Measurements from ENCODE around the gene KRTAP1-5.
"Not testable (repeated sequence)": the region's sequence is repeated elsewhere in the genome, so short reads cannot be mapped to it uniquely, and the experiment has no call there.

The KRTAP1-5 gene

GRCh38 chr17:41054025-41054424, 27.0 kb upstream of the KRTAP1-5 start:
- no peak overlapping the region for H3K4me3 ChIP-seq (ENCODE audit: low read length)
- DNase-seq (ENCODE audit: low read depth, low spot score), result no peak

GRCh38 chr17:41052566-41052965, 25.6 kb upstream of the KRTAP1-5 start:
- DNase-seq (ENCODE audit: low read depth, low spot score), result no peak
- no peak overlapping the region for H3K4me3 ChIP-seq (ENCODE audit: low read length)

- DNase-seq (ENCODE audit: low read depth, low spot score), result no peak
Measured at GRCh38 chr17:41049110-41049509, 22.1 kb upstream of the KRTAP1-5 start.

GRCh38 chr17:41048441-41048840, 21.4 kb upstream of the KRTAP1-5 start:
- no peak overlapping the region for H3K4me3 ChIP-seq (ENCODE audit: low read length)
- DNase-seq (ENCODE audit: low read depth, low spot score), result no peak

More at GRCh38 chr17:41049110-41049509, 22.1 kb upstream of the KRTAP1-5 start:
- no peak overlapping the region for H3K4me3 ChIP-seq (ENCODE audit: low read length)

- not testable (repeated sequence) for DNase-seq (ENCODE audit: low read depth, low spot score); H3K4me3 ChIP-seq (ENCODE audit: low read length)
Measured at GRCh38 chr17:41046735-41047465, 19.9 kb upstream of the KRTAP1-5 start, which contains the start of gene KRTAP2-1. KRTAP2-1 (minus strand) TSS chr17:41047316; CDS start chr17:41047267, 49 bp downstream.

- no peak for DNase-seq (ENCODE audit: low read depth, low spot score)
- no peak overlapping the region for H3K4me3 ChIP-seq (ENCODE audit: low read length)
Measured at GRCh38 chr17:41042953-41043352, 15.9 kb upstream of the KRTAP1-5 start.

- DNase-seq (ENCODE audit: low read depth, low spot score); H3K4me3 ChIP-seq (ENCODE audit: low read length): not testable (repeated sequence)
Measured at GRCh38 chr17:41040783-41041571, 14.0 kb upstream of the KRTAP1-5 start, which contains the start of gene KRTAP1-1. KRTAP1-1 (minus strand) TSS chr17:41041450; CDS start chr17:41041397, 53 bp downstream.

GRCh38 chr17:41037853-41038350, 10.9 kb upstream of the KRTAP1-5 start:
- no peak overlapping the region for H3K4me3 ChIP-seq (ENCODE audit: low read length)
- no peak for DNase-seq (ENCODE audit: low read depth, low spot score)

GRCh38 chr17:41034346-41034935, 7.4 kb upstream of the KRTAP1-5 start, which contains the start of gene KRTAP1-3:
KRTAP1-3 (minus strand) TSS chr17:41034874; CDS start chr17:41034821, 53 bp downstream.
- not testable (repeated sequence) for DNase-seq (ENCODE audit: low read depth, low spot score); H3K4me3 ChIP-seq (ENCODE audit: low read length)

- H3K4me3 ChIP-seq (ENCODE audit: low read length), result no peak within 1 kb of the TSS
- no peak for DNase-seq (ENCODE audit: low read depth, low spot score)
Measured at GRCh38 chr17:41029633-41030245, 2.7 kb upstream of the KRTAP1-5 start, which contains the start of gene KRTAP1-4. KRTAP1-4 (minus strand) TSS chr17:41030195; CDS start chr17:41030078, 117 bp downstream.

GRCh38 chr17:41024697-41025096, 2.3 kb downstream of the KRTAP1-5 start:
- no peak overlapping the region for H3K4me3 ChIP-seq (ENCODE audit: low read length)
- DNase-seq (ENCODE audit: low read depth, low spot score), result no peak

- no peak overlapping the region for H3K4me3 ChIP-seq (ENCODE audit: low read length)
- DNase-seq (ENCODE audit: low read depth, low spot score), result no peak
Measured at GRCh38 chr17:41020336-41020735, 6.7 kb downstream of the KRTAP1-5 start.

- no peak overlapping the region for H3K4me3 ChIP-seq (ENCODE audit: low read length)
- DNase-seq (ENCODE audit: low read depth, low spot score), result no peak
Measured at GRCh38 chr17:41019415-41019814, 7.6 kb downstream of the KRTAP1-5 start.

GRCh38 chr17:41018541-41018940, 8.5 kb downstream of the KRTAP1-5 start:
- H3K4me3 ChIP-seq (ENCODE audit: low read length), result no peak overlapping the region
- DNase-seq (ENCODE audit: low read depth, low spot score), result no peak

- H3K4me3 ChIP-seq (ENCODE audit: low read length), result no peak overlapping the region
Measured at GRCh38 chr17:41016578-41017215, 10.3 kb downstream of the KRTAP1-5 start.

GRCh38 chr17:41015454-41015853, 11.6 kb downstream of the KRTAP1-5 start:
- no peak overlapping the region for H3K4me3 ChIP-seq (ENCODE audit: low read length)
- DNase-seq (ENCODE audit: low read depth, low spot score), result no peak

More at GRCh38 chr17:41016578-41017215, 10.3 kb downstream of the KRTAP1-5 start:
- no peak for DNase-seq (ENCODE audit: low read depth, low spot score)

GRCh38 chr17:41013606-41014005, 13.4 kb downstream of the KRTAP1-5 start:
- DNase-seq (ENCODE audit: low read depth, low spot score), result no peak
- H3K4me3 ChIP-seq (ENCODE audit: low read length), result no peak overlapping the region

GRCh38 chr17:41013181-41013580, 13.8 kb downstream of the KRTAP1-5 start:
- no peak for DNase-seq (ENCODE audit: low read depth, low spot score)
- H3K4me3 ChIP-seq (ENCODE audit: low read length), result no peak overlapping the region

Data from Jurkat, Clone E6-1 (cell line).